Immature natural killer cell (primary cell): ENCODE measurements around the gene PIP5K1C. TPM values are rescaled to one million over a fixed set of nuclear protein-coding genes. Genes with fewer than 3 reads are reported as not detected.

ENCODE experiments used
- DNase-seq, 3 donors: peaks; one replicate each; pipeline ENCODE4 v3.0.0; 2022; ENCODE audit warnings: mixed read lengths in 1 of 3
- H3K27ac Mint-ChIP-seq, 6 donors: one replicate each; pipeline ENCODE4 v1.8.0; 2020; ENCODE audit warnings: mixed read lengths in 6 of 6, mild to moderate bottlenecking in 5 of 6, inconsistent platforms in 4 of 6, moderate library complexity in 3 of 6
- H3K27me3 Mint-ChIP-seq, 3 donors: one replicate each; pipeline ENCODE4 v1.8.0; 2020 to 2021; ENCODE audit warnings: low read depth in 3 of 3, mild to moderate bottlenecking in 3 of 3, mixed read lengths in 3 of 3, moderate library complexity in 3 of 3, inconsistent platforms in 1 of 3
- H3K36me3 Mint-ChIP-seq, 3 donors: one replicate each; pipeline ENCODE4 v1.8.0; 2020; ENCODE audit warnings: mixed read lengths in 3 of 3, inconsistent platforms in 2 of 3, mild to moderate bottlenecking in 2 of 3
- H3K4me1 Mint-ChIP-seq, 2 donors: one replicate each; pipeline ENCODE4 v1.8.0; 2020; ENCODE audit warnings: inconsistent platforms in 2 of 2, mild to moderate bottlenecking in 2 of 2, mixed read lengths in 2 of 2, moderate library complexity in 1 of 2
- H3K4me3 Mint-ChIP-seq, 5 donors: one replicate each; pipeline ENCODE4 v1.8.0; 2020; ENCODE audit warnings: mild to moderate bottlenecking in 5 of 5, mixed read lengths in 5 of 5, inconsistent platforms in 3 of 5, moderate library complexity in 3 of 5
- H3K9me3 Mint-ChIP-seq, 6 donors: one replicate each; pipeline ENCODE4 v1.8.0; 2020; ENCODE audit warnings: mild to moderate bottlenecking in 6 of 6, mixed read lengths in 6 of 6, inconsistent platforms in 4 of 6, moderate library complexity in 3 of 6
- polyA plus RNA-seq, 3 donors: library from polyadenylated mRNA; unstranded; fragments of 300-500 nt; fragmentation: Illumina TruSeq; gene quantifications; one replicate each; pipeline ENCODE4 v1.2.3, GENCODE V29; 2021

PIP5K1C gene
- polyA plus RNA-seq, 3 donors from 2014 or later, result 4.3 to 25.7 TPM; not detected in 1

- no peaks in the 10 kb centered on the region for H3K36me3 Mint-ChIP-seq
- H3K4me1 Mint-ChIP-seq, result no peaks in the 10 kb centered on the region
- no peaks in the 10 kb centered on the region for H3K9me3 Mint-ChIP-seq
- no peak overlapping the region for H3K4me3 Mint-ChIP-seq
- no peak overlapping the region for H3K27ac Mint-ChIP-seq
- no peaks in the 10 kb centered on the region for H3K27me3 Mint-ChIP-seq
- peak; percentile 46 to 56 (median 50) for DNase-seq
Observed at GRCh38 chr19:3618144-3618810, 82.0 kb downstream of the PIP5K1C start.

GRCh38 chr19:3617463-3617862 lies 82.8 kb downstream of the PIP5K1C start:
- H3K36me3 Mint-ChIP-seq, result no peaks in the 10 kb centered on the region
- no peaks in the 10 kb centered on the region for H3K27me3 Mint-ChIP-seq
- no peaks in the 10 kb centered on the region for H3K9me3 Mint-ChIP-seq
- H3K4me3 Mint-ChIP-seq, result no peak overlapping the region
- no peak for DNase-seq
- no peaks in the 10 kb centered on the region for H3K4me1 Mint-ChIP-seq
- no peak overlapping the region for H3K27ac Mint-ChIP-seq

GRCh38 chr19:3615524-3616135 lies 84.6 kb downstream of the PIP5K1C start:
- Mint-ChIP-seq H3K4me1 (no peaks in the 10 kb centered on the region), H3K27me3 (no peaks in the 10 kb centered on the region), H3K27ac (no peak overlapping the region), H3K4me3 (no peak overlapping the region), H3K36me3 (peaks cover 0 to 5% (median 0%) of the 10 kb centered on the region in 3 donors), H3K9me3 (no peaks in the 10 kb centered on the region)
- no peak for DNase-seq

- no peak for DNase-seq
- peaks cover 0 to 5% (median 0%) of the 10 kb centered on the region in 3 donors for H3K36me3 Mint-ChIP-seq
- H3K4me1 Mint-ChIP-seq, result peaks cover 0 to 1% of the 10 kb centered on the region in 2 donors
- no peaks in the 10 kb centered on the region for H3K9me3 Mint-ChIP-seq
- no peak overlapping the region for H3K4me3 Mint-ChIP-seq
- H3K27me3 Mint-ChIP-seq, result no peaks in the 10 kb centered on the region
- no peak overlapping the region for H3K27ac Mint-ChIP-seq
Observed at GRCh38 chr19:3614858-3615505, 85.3 kb downstream of the PIP5K1C start.

- Mint-ChIP-seq H3K27ac (no peak overlapping the region), H3K9me3 (no peaks in the 10 kb centered on the region), H3K4me1 (peaks cover 0 to 6% of the 10 kb centered on the region in 2 donors), H3K27me3 (no peaks in the 10 kb centered on the region), H3K4me3 (no peak overlapping the region), H3K36me3 (peaks cover 0 to 5% (median 0%) of the 10 kb centered on the region in 3 donors)
- DNase-seq, result no peak
Observed at GRCh38 chr19:3613818-3614661, 86.2 kb downstream of the PIP5K1C start.

- Mint-ChIP-seq H3K27me3 (no peaks in the 10 kb centered on the region), H3K4me1 (peaks cover 4 to 11% of the 10 kb centered on the region in 2 donors), H3K4me3 (no peak overlapping the region), H3K9me3 (no peaks in the 10 kb centered on the region), H3K36me3 (peaks cover 0 to 5% (median 0%) of the 10 kb centered on the region in 3 donors), H3K27ac (no peak overlapping the region)
- DNase-seq, result no peak
Observed at GRCh38 chr19:3612901-3613741, 87.1 kb downstream of the PIP5K1C start.

- Mint-ChIP-seq H3K27ac (no peak overlapping the region), H3K4me3 (no peak overlapping the region), H3K4me1 (peaks cover 12 to 19% of the 10 kb centered on the region in 2 donors), H3K9me3 (no peaks in the 10 kb centered on the region), H3K27me3 (no peaks in the 10 kb centered on the region), H3K36me3 (peaks cover 0 to 5% (median 0%) of the 10 kb centered on the region in 3 donors)
- no peak for DNase-seq
Observed at GRCh38 chr19:3612330-3612729, 87.9 kb downstream of the PIP5K1C start.

GRCh38 chr19:3611841-3612240 lies 88.4 kb downstream of the PIP5K1C start:
- Mint-ChIP-seq H3K4me3 (no peak overlapping the region), H3K36me3 (peaks cover 0 to 5% (median 0%) of the 10 kb centered on the region in 3 donors), H3K9me3 (no peaks in the 10 kb centered on the region), H3K27ac (no peak overlapping the region), H3K4me1 (peaks cover 16 to 22% of the 10 kb centered on the region in 2 donors), H3K27me3 (no peaks in the 10 kb centered on the region)
- DNase-seq, result no peak

GRCh38 chr19:3610745-3611717 lies 89.2 kb downstream of the PIP5K1C start:
- Mint-ChIP-seq H3K36me3 (peaks cover 0 to 5% (median 0%) of the 10 kb centered on the region in 3 donors), H3K27ac (no peak overlapping the region), H3K4me3 (no peak overlapping the region), H3K9me3 (no peaks in the 10 kb centered on the region), H3K4me1 (peaks cover 16 to 22% of the 10 kb centered on the region in 2 donors), H3K27me3 (no peaks in the 10 kb centered on the region)
- DNase-seq, result no peak

- H3K27ac Mint-ChIP-seq, result peak overlapping the region in 1 of 6 donors; percentile 20
- peaks cover 0 to 5% (median 0%) of the 10 kb centered on the region in 3 donors for H3K36me3 Mint-ChIP-seq
- no peak overlapping the region for H3K4me3 Mint-ChIP-seq
- H3K9me3 Mint-ChIP-seq, result no peaks in the 10 kb centered on the region
- DNase-seq, result no peak
- no peaks in the 10 kb centered on the region for H3K27me3 Mint-ChIP-seq
- peaks cover 16 to 22% of the 10 kb centered on the region in 2 donors for H3K4me1 Mint-ChIP-seq
Observed at GRCh38 chr19:3609779-3610719, 90.2 kb downstream of the PIP5K1C start.

GRCh38 chr19:3608750-3609322 lies 91.4 kb downstream of the PIP5K1C start:
- Mint-ChIP-seq H3K36me3 (peaks cover 0 to 5% (median 0%) of the 10 kb centered on the region in 3 donors), H3K4me3 (no peak overlapping the region), H3K9me3 (no peaks in the 10 kb centered on the region), H3K4me1 (peaks cover 16 to 22% of the 10 kb centered on the region in 2 donors), H3K27ac (no peak overlapping the region), H3K27me3 (no peaks in the 10 kb centered on the region)
- DNase-seq, result no peak
